Type B pancreatic cell (in vitro differentiated cells): ENCODE data around the gene ESYT3. TPM values are rescaled to one million over a fixed set of nuclear protein-coding genes. Genes with fewer than 3 reads are reported as not detected.

Experiments used
- DNase-seq: peaks from one replicate; pipeline ENCODE4 v3.0.0; 2021; ENCODE audit warnings: mixed read lengths; ENCODE audit not compliant: unreplicated experiment; ENCODE audit errors: extremely low spot score
- H3K27ac Mint-ChIP-seq: 2 replicates; pipeline ENCODE4 v1.8.0; 2021; ENCODE audit warnings: mild to moderate bottlenecking, mixed read lengths
- H3K27me3 Mint-ChIP-seq: 2 replicates; pipeline ENCODE4 v1.8.0; 2021; ENCODE audit warnings: mixed read lengths
- H3K36me3 Mint-ChIP-seq: 2 replicates; pipeline ENCODE4 v1.8.0; 2021; ENCODE audit warnings: mixed read lengths
- H3K4me1 Mint-ChIP-seq: one replicate; pipeline ENCODE4 v1.8.0; 2021; ENCODE audit warnings: mixed read lengths; ENCODE audit not compliant: unreplicated experiment
- H3K4me3 Mint-ChIP-seq: 2 replicates; pipeline ENCODE4 v1.8.0; 2021; ENCODE audit warnings: mild to moderate bottlenecking, mixed read lengths
- H3K9me3 Mint-ChIP-seq: 2 replicates; pipeline ENCODE4 v1.8.0; 2021; ENCODE audit warnings: mixed read lengths
- total RNA-seq: library from RNA; stranded (reverse); gene quantifications from 2 replicates; pipeline ENCODE4 v1.2.1, GENCODE V29; 2021; ENCODE audit warnings: low replicate concordance
- TF ChIP-seq, protein P1 (sequence below): fragments of 200-600 bp; sonication (generic); conservative IDR thresholded peaks from 2 replicates; pipeline ENCODE4 v1.5.0; 2021; ENCODE audit warnings: antibody characterized with exemption, mild to moderate bottlenecking

ESYT3 gene
- total RNA-seq, 1 donor from 2014 or later = 2.0 TPM

DNA sequence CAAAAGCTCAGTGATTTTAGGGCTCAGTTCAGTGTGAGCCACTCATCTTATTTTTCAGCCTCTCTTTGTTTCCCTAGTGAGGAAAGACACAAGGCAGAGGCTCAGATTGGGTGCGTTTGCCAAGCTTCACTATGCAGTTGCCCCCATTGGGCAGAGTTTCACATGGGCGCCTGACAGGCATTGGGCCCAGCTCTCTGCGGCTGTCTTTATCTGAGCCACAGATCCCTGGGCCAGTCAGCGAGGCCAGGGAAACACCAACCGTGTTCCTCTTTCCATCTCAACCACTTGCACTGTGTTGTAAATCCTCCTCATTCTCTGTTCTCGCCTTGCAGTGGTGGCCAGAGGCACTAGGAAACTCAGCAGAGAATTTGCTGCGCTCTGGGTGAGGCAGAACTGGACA is 10.8 kb downstream of the ESYT3 start:
- H3K27ac Mint-ChIP-seq = no peak overlapping the region
- TF ChIP-seq, protein P1, sequence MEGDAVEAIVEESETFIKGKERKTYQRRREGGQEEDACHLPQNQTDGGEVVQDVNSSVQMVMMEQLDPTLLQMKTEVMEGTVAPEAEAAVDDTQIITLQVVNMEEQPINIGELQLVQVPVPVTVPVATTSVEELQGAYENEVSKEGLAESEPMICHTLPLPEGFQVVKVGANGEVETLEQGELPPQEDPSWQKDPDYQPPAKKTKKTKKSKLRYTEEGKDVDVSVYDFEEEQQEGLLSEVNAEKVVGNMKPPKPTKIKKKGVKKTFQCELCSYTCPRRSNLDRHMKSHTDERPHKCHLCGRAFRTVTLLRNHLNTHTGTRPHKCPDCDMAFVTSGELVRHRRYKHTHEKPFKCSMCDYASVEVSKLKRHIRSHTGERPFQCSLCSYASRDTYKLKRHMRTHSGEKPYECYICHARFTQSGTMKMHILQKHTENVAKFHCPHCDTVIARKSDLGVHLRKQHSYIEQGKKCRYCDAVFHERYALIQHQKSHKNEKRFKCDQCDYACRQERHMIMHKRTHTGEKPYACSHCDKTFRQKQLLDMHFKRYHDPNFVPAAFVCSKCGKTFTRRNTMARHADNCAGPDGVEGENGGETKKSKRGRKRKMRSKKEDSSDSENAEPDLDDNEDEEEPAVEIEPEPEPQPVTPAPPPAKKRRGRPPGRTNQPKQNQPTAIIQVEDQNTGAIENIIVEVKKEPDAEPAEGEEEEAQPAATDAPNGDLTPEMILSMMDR = no peak
- H3K4me1 Mint-ChIP-seq = peaks cover 8% of the 10 kb centered on the region
- H3K9me3 Mint-ChIP-seq = no peaks in the 10 kb centered on the region
- H3K27me3 Mint-ChIP-seq = peaks cover 5% of the 10 kb centered on the region
- no peaks in the 10 kb centered on the region for H3K36me3 Mint-ChIP-seq
- no peak for DNase-seq
- no peak overlapping the region for H3K4me3 Mint-ChIP-seq

DNA sequence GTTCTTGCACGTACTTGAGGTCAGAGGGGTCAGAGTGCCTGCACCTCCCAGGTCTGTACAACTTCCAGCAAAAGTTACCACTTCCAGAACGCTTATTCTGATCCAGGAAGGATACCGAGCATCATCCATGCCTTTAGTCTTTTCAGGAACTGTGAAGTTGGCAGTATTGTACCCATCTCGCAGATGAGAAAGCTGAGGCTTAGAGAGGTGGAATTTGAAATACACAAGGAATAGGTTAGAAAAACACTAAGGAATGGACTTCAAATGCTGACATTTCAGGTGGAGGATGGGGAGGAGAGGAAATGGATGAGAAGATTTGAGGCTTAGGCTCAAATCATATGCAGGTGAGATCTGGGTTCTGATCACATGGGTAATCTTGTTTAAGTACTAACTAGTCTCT is 11.2 kb downstream of the ESYT3 start:
- Mint-ChIP-seq H3K4me3 (no peak overlapping the region), H3K27ac (no peak overlapping the region), H3K27me3 (peaks cover 3% of the 10 kb centered on the region), H3K9me3 (no peaks in the 10 kb centered on the region), H3K4me1 (peaks cover 8% of the 10 kb centered on the region), H3K36me3 (no peaks in the 10 kb centered on the region)
- no peak for DNase-seq
- TF ChIP-seq, protein P1 = no peak

DNA sequence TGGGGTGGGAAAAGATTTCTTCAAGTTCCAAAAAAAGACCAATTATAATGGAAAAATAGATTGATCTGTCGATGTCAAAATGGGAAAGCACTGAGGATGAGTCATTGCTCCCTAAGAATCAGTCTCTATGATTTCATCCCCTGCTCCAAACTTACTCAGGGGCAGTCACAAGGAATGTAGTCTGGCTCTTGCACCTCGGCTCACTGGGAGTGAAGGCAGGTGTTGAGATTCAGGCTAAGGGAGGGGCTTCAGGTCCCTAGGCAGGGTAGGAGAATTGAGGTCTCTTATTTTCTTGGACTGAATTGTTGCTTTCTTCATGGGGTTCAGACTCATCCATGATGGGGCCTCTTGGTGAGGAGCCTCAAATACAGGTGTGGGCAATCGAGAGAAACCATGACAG is 14.2 kb downstream of the ESYT3 start:
- Mint-ChIP-seq H3K27ac (no peak overlapping the region), H3K9me3 (no peaks in the 10 kb centered on the region), H3K36me3 (no peaks in the 10 kb centered on the region), H3K4me1 (peaks cover 4% of the 10 kb centered on the region), H3K4me3 (no peak overlapping the region), H3K27me3 (no peaks in the 10 kb centered on the region)
- TF ChIP-seq, protein P1 = no peak
- DNase-seq = no peak

DNA sequence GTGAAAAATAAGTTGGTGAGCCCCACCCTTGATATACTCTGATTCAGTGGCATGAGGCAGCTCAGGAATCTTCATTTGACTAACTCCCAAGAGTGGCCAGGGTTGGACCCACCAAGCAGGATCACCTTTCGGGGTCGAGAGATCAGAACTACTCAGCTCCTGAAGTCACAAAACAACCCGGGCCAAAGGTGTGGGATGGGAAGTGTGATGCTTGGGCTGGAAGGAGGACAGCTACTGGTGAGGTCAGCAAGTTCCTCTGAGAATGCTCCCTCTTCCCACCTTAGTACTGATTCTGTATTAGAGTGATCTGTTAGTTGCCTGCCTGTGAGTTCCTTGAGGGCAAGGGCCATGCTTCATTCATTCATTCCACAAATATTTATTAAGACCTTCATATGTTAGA is 15.1 kb downstream of the ESYT3 start:
- Mint-ChIP-seq H3K36me3 (no peaks in the 10 kb centered on the region), H3K4me3 (no peak overlapping the region), H3K27ac (no peak overlapping the region), H3K9me3 (no peaks in the 10 kb centered on the region), H3K4me1 (peaks cover 4% of the 10 kb centered on the region), H3K27me3 (no peaks in the 10 kb centered on the region)
- no peak for DNase-seq
- TF ChIP-seq, protein P1 = no peak

DNA sequence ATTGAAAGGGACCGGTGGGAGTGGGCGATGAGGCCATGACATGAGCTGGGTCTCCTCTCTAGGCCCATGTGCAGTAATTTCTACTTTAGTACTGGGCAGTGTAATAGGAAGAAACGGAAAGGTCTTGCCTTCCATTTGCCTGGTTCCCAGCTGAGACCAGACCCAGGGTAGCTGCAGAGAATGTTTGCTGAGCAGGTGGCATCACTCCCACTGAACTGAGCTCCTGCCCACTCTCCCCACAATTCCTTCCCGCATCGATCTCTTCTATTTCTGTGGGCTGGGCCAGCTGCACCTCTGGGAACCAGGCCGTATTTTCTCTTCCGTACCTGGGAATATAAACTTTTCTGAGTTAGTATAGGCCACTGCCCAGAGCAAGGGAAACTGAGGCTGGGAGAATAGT is 15.8 kb downstream of the ESYT3 start:
- Mint-ChIP-seq H3K36me3 (no peaks in the 10 kb centered on the region), H3K4me1 (peaks cover 4% of the 10 kb centered on the region), H3K9me3 (no peaks in the 10 kb centered on the region), H3K27me3 (no peaks in the 10 kb centered on the region), H3K4me3 (no peak overlapping the region), H3K27ac (no peak overlapping the region)
- no peak for DNase-seq
- TF ChIP-seq, protein P1 = no peak
